Progenitor cell of endocrine pancreas (in vitro differentiated cells): ENCODE results near the gene TMEM45A. TPM values are rescaled to one million over a fixed set of nuclear protein-coding genes. Genes with fewer than 3 reads are reported as not detected.
A peak's percentile ranks its signal among the peaks of the same experiment; 100 is the strongest.
"Not testable (repeated sequence)": the region's sequence is repeated elsewhere in the genome, so short reads cannot be mapped to it uniquely, and the experiment has no call there.

Experiments used
- DNase-seq: peaks from one replicate; pipeline ENCODE4 v3.0.0; 2021; ENCODE audit warnings: low spot score; ENCODE audit not compliant: unreplicated experiment
- H3K27ac Mint-ChIP-seq: 2 replicates; pipeline ENCODE4 v1.8.0; 2021; ENCODE audit warnings: mild to moderate bottlenecking, moderate library complexity, mixed read lengths
- H3K27me3 Mint-ChIP-seq: 2 replicates; pipeline ENCODE4 v1.8.0; 2021; ENCODE audit warnings: mixed read lengths
- H3K36me3 Mint-ChIP-seq: 2 replicates; pipeline ENCODE4 v1.8.0; 2022; ENCODE audit warnings: mixed read lengths; ENCODE audit not compliant: insufficient read depth
- H3K4me1 Mint-ChIP-seq: 2 replicates; pipeline ENCODE4 v1.8.0; 2021; ENCODE audit warnings: low read depth, mixed read lengths
- H3K4me3 Mint-ChIP-seq: 2 replicates; pipeline ENCODE4 v1.8.0; 2021; ENCODE audit warnings: low read depth, mild to moderate bottlenecking, moderate library complexity, mixed read lengths
- H3K9me3 Mint-ChIP-seq: 2 replicates; pipeline ENCODE4 v1.8.0; 2021; ENCODE audit warnings: low read depth, mixed read lengths
- long read RNA-seq: library from polyadenylated mRNA; unstranded; transcript quantifications from one replicate; pipeline ENCODE4 v2.0.0, GENCODE V29; 2020
- total RNA-seq: library from RNA; stranded (reverse); gene quantifications from 2 replicates; pipeline ENCODE4 v1.2.1, GENCODE V29; 2021
- TF ChIP-seq, protein P1 (sequence below): fragments of 200-600 bp; sonication (generic); IDR thresholded peaks from one replicate; pipeline ENCODE4 v1.5.0; 2021; ENCODE audit warnings: antibody characterized with exemption, mild to moderate bottlenecking; ENCODE audit not compliant: unreplicated experiment

The TMEM45A gene, protein sequence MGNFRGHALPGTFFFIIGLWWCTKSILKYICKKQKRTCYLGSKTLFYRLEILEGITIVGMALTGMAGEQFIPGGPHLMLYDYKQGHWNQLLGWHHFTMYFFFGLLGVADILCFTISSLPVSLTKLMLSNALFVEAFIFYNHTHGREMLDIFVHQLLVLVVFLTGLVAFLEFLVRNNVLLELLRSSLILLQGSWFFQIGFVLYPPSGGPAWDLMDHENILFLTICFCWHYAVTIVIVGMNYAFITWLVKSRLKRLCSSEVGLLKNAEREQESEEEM
- total RNA-seq = 9.9 and 13.6 TPM in 2 replicates
- long read RNA-seq, transcript TMEM45A-201 (6 exons, 1,567 nt) = major isoform, 51 of 101 reads
- long read RNA-seq, partial matches to known transcripts = 2 of 101 reads
- long read RNA-seq, other reads (novel, unspliced or antisense) = 47 of 101 reads

DNA sequence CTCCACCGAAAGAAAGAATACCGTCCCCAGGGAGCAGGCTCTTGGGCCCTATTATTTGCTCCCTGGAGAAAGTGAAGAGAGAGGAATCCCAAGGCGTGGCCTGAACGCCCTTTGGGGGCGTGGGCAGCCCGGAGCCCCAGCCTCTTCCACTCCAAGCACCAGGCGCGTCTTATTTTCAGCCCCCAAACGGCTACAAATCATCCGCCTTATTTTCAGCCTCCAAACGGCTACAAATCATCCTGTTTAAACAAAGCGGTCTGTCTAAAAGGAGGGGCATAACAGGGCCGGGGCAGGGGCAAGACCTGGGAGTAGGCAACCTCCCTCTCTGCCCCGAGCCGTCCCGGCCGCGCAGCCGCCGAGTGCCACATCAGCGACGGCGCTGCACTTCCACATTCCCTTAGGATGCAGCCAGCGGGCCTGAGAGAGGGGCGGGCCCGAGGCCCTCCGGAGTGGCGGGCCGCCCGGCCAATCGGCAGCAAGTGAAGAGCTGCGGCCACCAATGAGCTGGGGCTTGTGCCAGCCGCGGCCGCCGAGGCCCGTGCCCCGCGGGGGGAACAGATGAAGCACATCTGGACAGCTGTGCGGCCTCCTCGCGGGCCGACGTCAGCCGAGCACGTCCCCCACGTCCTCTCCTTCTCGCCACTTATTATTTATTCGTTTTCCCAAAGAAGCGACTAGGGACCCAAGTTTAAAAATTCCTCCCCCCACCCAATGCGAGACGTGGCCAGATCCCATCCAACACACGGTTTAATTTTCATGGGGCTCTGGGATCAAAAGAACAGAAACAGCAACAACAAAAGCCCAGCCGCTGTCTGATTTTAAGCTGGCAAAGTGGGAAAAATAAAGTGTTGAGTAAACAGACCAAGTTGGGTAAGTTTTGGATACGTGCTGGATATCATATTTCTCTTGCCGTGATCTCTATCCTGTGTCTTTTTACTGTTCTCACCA is at the start of gene TMEM45A:
Gene TMEM45A (plus strand): TSS at position 561 of the 948 bp plus-strand sequence. CDS start 62,593 bp downstream, outside the sequence.
- no peaks in the 10 kb centered on the region for H3K27me3 Mint-ChIP-seq
- no peaks in the 10 kb centered on the region for H3K36me3 Mint-ChIP-seq
- H3K9me3 Mint-ChIP-seq = peaks cover 5% of the 10 kb centered on the region
- H3K4me3 Mint-ChIP-seq = peak within 1 kb of the TSS; percentile 91
- H3K4me1 Mint-ChIP-seq = peaks cover 16% of the 10 kb centered on the region
- TF ChIP-seq, protein P1, sequence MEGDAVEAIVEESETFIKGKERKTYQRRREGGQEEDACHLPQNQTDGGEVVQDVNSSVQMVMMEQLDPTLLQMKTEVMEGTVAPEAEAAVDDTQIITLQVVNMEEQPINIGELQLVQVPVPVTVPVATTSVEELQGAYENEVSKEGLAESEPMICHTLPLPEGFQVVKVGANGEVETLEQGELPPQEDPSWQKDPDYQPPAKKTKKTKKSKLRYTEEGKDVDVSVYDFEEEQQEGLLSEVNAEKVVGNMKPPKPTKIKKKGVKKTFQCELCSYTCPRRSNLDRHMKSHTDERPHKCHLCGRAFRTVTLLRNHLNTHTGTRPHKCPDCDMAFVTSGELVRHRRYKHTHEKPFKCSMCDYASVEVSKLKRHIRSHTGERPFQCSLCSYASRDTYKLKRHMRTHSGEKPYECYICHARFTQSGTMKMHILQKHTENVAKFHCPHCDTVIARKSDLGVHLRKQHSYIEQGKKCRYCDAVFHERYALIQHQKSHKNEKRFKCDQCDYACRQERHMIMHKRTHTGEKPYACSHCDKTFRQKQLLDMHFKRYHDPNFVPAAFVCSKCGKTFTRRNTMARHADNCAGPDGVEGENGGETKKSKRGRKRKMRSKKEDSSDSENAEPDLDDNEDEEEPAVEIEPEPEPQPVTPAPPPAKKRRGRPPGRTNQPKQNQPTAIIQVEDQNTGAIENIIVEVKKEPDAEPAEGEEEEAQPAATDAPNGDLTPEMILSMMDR = no peak
- peak; percentile 96 for DNase-seq
- H3K27ac Mint-ChIP-seq = peak within 1 kb of the TSS; percentile 94

DNA sequence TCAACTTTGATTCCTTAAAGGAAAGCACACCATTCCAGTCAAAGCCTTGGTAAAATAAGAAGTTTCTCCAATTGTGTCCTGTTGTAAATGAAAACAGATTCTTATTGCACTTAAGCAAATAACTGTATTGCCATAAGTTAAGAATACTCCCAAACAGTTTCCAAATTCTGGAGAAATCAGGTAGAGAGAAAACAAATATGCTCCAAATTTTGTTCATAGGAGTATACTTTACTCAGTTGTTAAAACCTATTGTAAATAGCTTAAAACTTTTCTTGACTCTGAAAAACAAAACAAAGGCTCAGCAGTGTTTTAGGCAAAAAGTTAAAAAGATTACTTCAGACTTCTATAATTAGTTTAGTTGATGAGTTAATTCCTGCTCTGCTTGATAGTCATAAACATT is 48.7 kb upstream of the TMEM45A start:
- no peak for DNase-seq
- no peak overlapping the region for H3K4me3 Mint-ChIP-seq
- peaks cover 16% of the 10 kb centered on the region for H3K36me3 Mint-ChIP-seq
- TF ChIP-seq, protein P1 = no peak
- no peaks in the 10 kb centered on the region for H3K4me1 Mint-ChIP-seq
- H3K27me3 Mint-ChIP-seq = no peaks in the 10 kb centered on the region
- H3K27ac Mint-ChIP-seq = no peak overlapping the region
- H3K9me3 Mint-ChIP-seq = peaks cover 21% of the 10 kb centered on the region

DNA sequence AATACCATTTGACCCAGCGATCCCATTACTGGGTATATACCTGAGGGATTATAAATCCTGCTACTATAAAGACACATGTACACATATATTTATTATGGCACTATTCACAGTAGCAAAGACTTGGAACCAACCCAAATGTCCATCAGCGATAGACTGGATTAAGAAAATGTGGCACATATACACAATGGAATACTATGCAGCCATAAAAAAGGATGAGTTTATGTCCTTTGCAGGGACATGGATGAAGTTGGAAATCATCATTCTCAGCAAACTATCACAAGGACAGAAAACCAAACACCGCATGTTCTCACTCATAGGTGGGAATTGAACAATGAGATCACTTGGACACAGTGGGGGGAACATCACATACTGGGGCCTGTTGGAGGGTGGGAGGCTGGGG is 45.4 kb upstream of the TMEM45A start:
- Mint-ChIP-seq H3K9me3 (peaks cover 21% of the 10 kb centered on the region), H3K36me3 (peaks cover 16% of the 10 kb centered on the region)
- not testable (repeated sequence) for H3K4me3 Mint-ChIP-seq, H3K4me1 Mint-ChIP-seq, H3K27me3 Mint-ChIP-seq, DNase-seq, H3K27ac Mint-ChIP-seq

DNA sequence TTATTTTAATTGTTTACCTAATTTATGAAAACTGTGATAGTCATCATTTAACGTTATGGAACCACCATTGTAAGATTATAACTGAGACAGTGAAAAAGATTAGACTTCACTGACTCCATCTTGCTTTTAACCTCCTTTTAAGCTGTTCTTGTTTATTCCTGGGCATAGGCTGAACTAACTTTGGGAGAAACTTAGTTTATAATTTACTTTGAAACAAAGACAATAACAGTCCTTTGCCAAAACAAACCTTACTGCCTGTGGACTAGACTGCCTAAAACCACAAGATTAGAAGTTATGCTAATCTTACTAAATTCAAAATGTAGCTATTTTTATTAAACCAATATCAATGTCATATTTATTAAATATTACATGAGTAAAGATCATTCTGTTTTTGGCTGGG is 44.3 kb upstream of the TMEM45A start:
- Mint-ChIP-seq H3K27me3 (no peaks in the 10 kb centered on the region), H3K4me3 (no peak overlapping the region), H3K4me1 (peaks cover 7% of the 10 kb centered on the region), H3K9me3 (peaks cover 13% of the 10 kb centered on the region), H3K27ac (no peak overlapping the region), H3K36me3 (peaks cover 12% of the 10 kb centered on the region)
- TF ChIP-seq, protein P1 = no peak
- DNase-seq = no peak

DNA sequence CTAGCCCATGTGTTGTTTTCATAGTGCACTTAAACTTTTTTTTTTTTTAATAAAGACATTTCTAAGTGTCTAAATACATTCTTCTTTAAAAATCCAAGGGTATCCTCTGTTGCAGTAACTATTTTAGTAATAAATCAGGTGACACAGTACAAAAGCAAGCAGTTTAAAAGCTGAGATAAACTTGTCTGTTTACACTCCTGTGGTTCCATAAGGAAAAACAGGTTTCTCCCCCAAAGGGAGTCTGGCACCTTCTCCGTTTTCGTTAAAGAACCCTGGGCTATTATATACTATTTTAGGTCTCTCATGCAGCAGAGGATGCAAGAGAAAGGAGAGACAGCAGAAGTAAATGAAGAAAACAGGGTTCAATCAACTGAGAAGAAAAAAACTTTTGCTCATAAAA is 43.2 kb upstream of the TMEM45A start:
- H3K4me3 Mint-ChIP-seq = no peak overlapping the region
- no peak for DNase-seq
- H3K27me3 Mint-ChIP-seq = no peaks in the 10 kb centered on the region
- TF ChIP-seq, protein P1 = no peak
- H3K9me3 Mint-ChIP-seq = peaks cover 9% of the 10 kb centered on the region
- H3K4me1 Mint-ChIP-seq = peaks cover 9% of the 10 kb centered on the region
- H3K36me3 Mint-ChIP-seq = peaks cover 11% of the 10 kb centered on the region
- no peak overlapping the region for H3K27ac Mint-ChIP-seq
